ENCODE measurements around the gene AOX1.
"Not testable (repeated sequence)": the region's sequence is repeated elsewhere in the genome, so short reads cannot be mapped to it uniquely, and the experiment has no call there.

AOX1 gene

GRCh38 chr2:200679535-200679934 is 93.7 kb downstream of the AOX1 start:
- no peak for DNase-seq (ENCODE audit: low read depth in 1 of 2, low spot score in 1 of 2)
- H3K27me3 ChIP-seq (ENCODE audit: insufficient read depth, poor library complexity, severe bottlenecking), result no peaks in the 10 kb centered on the region
- H3K27ac ChIP-seq (replicated peaks), result no peak overlapping the region
- H3K4me3 ChIP-seq (replicated peaks; ENCODE audit: insufficient read depth, low read length), result no peak overlapping the region
- TF ChIP-seq, protein P1, sequence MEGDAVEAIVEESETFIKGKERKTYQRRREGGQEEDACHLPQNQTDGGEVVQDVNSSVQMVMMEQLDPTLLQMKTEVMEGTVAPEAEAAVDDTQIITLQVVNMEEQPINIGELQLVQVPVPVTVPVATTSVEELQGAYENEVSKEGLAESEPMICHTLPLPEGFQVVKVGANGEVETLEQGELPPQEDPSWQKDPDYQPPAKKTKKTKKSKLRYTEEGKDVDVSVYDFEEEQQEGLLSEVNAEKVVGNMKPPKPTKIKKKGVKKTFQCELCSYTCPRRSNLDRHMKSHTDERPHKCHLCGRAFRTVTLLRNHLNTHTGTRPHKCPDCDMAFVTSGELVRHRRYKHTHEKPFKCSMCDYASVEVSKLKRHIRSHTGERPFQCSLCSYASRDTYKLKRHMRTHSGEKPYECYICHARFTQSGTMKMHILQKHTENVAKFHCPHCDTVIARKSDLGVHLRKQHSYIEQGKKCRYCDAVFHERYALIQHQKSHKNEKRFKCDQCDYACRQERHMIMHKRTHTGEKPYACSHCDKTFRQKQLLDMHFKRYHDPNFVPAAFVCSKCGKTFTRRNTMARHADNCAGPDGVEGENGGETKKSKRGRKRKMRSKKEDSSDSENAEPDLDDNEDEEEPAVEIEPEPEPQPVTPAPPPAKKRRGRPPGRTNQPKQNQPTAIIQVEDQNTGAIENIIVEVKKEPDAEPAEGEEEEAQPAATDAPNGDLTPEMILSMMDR (IDR thresholded peaks at IDR 0.05; ENCODE audit: insufficient read depth, low read length), result no peak
- TF ChIP-seq GABPA (IDR thresholded peaks at IDR 0.05; ENCODE audit: low read depth), result no peak
- TF ChIP-seq POLR2AphosphoS5 (IDR thresholded peaks at IDR 0.05; ENCODE audit: low read depth), result no peak
- no peak for TF ChIP-seq REST (IDR thresholded peaks at IDR 0.05; ENCODE audit: insufficient replicate concordance, low read depth)
- TF ChIP-seq SPI1 (IDR thresholded peaks at IDR 0.05; ENCODE audit: borderline replicate concordance, low read depth), result no peak

GRCh38 chr2:200681697-200682096 is 95.9 kb downstream of the AOX1 start:
- Histone ChIP-seq H3K27me3 (ENCODE audit: insufficient read depth, poor library complexity, severe bottlenecking) (no peaks in the 10 kb centered on the region), H3K27ac (replicated peaks) (no peak overlapping the region), H3K4me3 (replicated peaks; ENCODE audit: insufficient read depth, low read length) (no peak overlapping the region)
- TF ChIP-seq, protein P1 (IDR thresholded peaks at IDR 0.05; ENCODE audit: insufficient read depth, low read length), result no peak
- TF ChIP-seq SPI1 (IDR thresholded peaks at IDR 0.05; ENCODE audit: borderline replicate concordance, low read depth) (no peak), GABPA (IDR thresholded peaks at IDR 0.05; ENCODE audit: low read depth) (no peak), REST (IDR thresholded peaks at IDR 0.05; ENCODE audit: insufficient replicate concordance, low read depth) (no peak), POLR2AphosphoS5 (IDR thresholded peaks at IDR 0.05; ENCODE audit: low read depth) (no peak)
- no peak for DNase-seq (ENCODE audit: low read depth in 1 of 2, low spot score in 1 of 2)

- not testable (repeated sequence) for DNase-seq (ENCODE audit: low read depth in 1 of 2, low spot score in 1 of 2); H3K4me3 ChIP-seq (replicated peaks; ENCODE audit: insufficient read depth, low read length); H3K27ac ChIP-seq (replicated peaks); H3K27me3 ChIP-seq (ENCODE audit: insufficient read depth, poor library complexity, severe bottlenecking)
Measured at GRCh38 chr2:200682407-200682806, 96.6 kb downstream of the AOX1 start.

- Histone ChIP-seq H3K4me3 (replicated peaks; ENCODE audit: insufficient read depth, low read length) (no peak overlapping the region), H3K27me3 (ENCODE audit: insufficient read depth, poor library complexity, severe bottlenecking) (no peaks in the 10 kb centered on the region), H3K27ac (replicated peaks) (peak overlapping the region; percentile 56)
- no peak for DNase-seq (ENCODE audit: low read depth in 1 of 2, low spot score in 1 of 2)
- TF ChIP-seq POLR2AphosphoS5 (IDR thresholded peaks at IDR 0.05; ENCODE audit: low read depth), result no peak
- no peak for TF ChIP-seq SPI1 (IDR thresholded peaks at IDR 0.05; ENCODE audit: borderline replicate concordance, low read depth)
- TF ChIP-seq, protein P1 (IDR thresholded peaks at IDR 0.05; ENCODE audit: insufficient read depth, low read length), result no peak
- no peak for TF ChIP-seq REST (IDR thresholded peaks at IDR 0.05; ENCODE audit: insufficient replicate concordance, low read depth)
- TF ChIP-seq GABPA (IDR thresholded peaks at IDR 0.05; ENCODE audit: low read depth), result no peak
Measured at GRCh38 chr2:200687922-200688920, 102.4 kb downstream of the AOX1 start.
